Esophagus squamous epithelium (tissue), 5 donors: ENCODE data around the gene PHACTR3. TPM values are rescaled to one million over a fixed set of nuclear protein-coding genes. Genes with fewer than 3 reads are reported as not detected.
"Not testable (repeated sequence)": the region's sequence is repeated elsewhere in the genome, so short reads cannot be mapped to it uniquely, and the experiment has no call there.

Experiments
- DNase-seq: peaks from one replicate; lab custom pipeline; 2025; lab: John Stamatoyannopoulos, UW
- H3K27ac ChIP-seq, 4 donors: fragments of 200-600 bp; sonication (generic); one replicate each; pipeline ENCODE4 v1.5.1; 2016 to 2019; ENCODE audit warnings: mild to moderate bottlenecking in 1 of 4
- H3K27me3 ChIP-seq, 4 donors: fragments of 200-600 bp; sonication (generic); 1 replicate in 3 of 4; 2 replicates in 1 of 4; pipeline versions ENCODE4 v1.5.1 to v1.6.0; 2017 to 2021; ENCODE audit warnings: antibody characterized with exemption in 1 of 4
- H3K36me3 ChIP-seq, 3 donors: fragments of 200-600 bp; sonication (generic); one replicate each; pipeline ENCODE4 v1.5.1; 2016 to 2019
- H3K4me1 ChIP-seq, 3 donors: fragments of 200-600 bp; sonication (generic); one replicate each; pipeline ENCODE4 v1.5.1; 2017 to 2019
- H3K4me3 ChIP-seq, 4 donors: fragments of 200-600 bp; sonication (generic); 1 replicate in 3 of 4; 2 replicates in 1 of 4; pipeline ENCODE4 v1.5.1; 2016 to 2019; ENCODE audit warnings: mild to moderate bottlenecking in 2 of 4, moderate library complexity in 1 of 4
- H3K9me3 ChIP-seq, 3 donors: fragments of 200-600 bp; sonication (generic); one replicate each; pipeline ENCODE4 v1.5.1; 2016 to 2019
- CTCF ChIP-seq, 6 experiments: fragments of 450-650 bp in 4 of 6; fragments of 200-600 bp in 2 of 6; sonication (generic) in 2 of 6; IDR thresholded peaks; one replicate each; pipeline ENCODE4 v1.5.1; 2016 to 2019; ENCODE audit warnings: antibody characterized with exemption in 6 of 6, mild to moderate bottlenecking in 4 of 6, moderate library complexity in 4 of 6
- POLR2A ChIP-seq, 4 donors: fragments of 450-650 bp; IDR thresholded peaks; one replicate each; pipeline ENCODE4 v1.6.1; 2017; ENCODE audit warnings: antibody characterized with exemption in 4 of 4, mild to moderate bottlenecking in 4 of 4, moderate library complexity in 3 of 4
- WGBS, 2 donors: methylation state at CpG; one replicate each; pipeline ENCODE4 v1.1.5; 2018; 5-methylcytosine and 5-hydroxymethylcytosine counted together
- intact Hi-C: fragments of 100-400 bp; cut with DNase I; formaldehyde crosslinking; loops from one replicate; pipeline ENCODE4 v1.15.0; 2022
- total RNA-seq, 4 donors: library from RNA; depleted of rRNA; stranded (reverse); fragments of >200 nt; gene quantifications; one replicate each; pipeline ENCODE4 v1.1.0, GENCODE V29; 2016
- donor health status: DM: yes; HTN: yes; CAD: no.

PHACTR3 gene
- total RNA-seq, 4 donors from 2014 or later: 0.13 to 2.5 (median 0.32) TPM

GRCh38 chr20:59871096-59871495, 266.8 kb downstream of the PHACTR3 start:
- whole genome bisulfite sequencing, 2 donors: 68 to 77% methylated on average over 1 of the region's 1 CpG
- Histone ChIP-seq H3K4me3 (no peak overlapping the region), H3K27me3 (no peaks in the 10 kb centered on the region), H3K9me3 (no peaks in the 10 kb centered on the region), H3K27ac (no peak overlapping the region), H3K4me1 (no peaks in the 10 kb centered on the region), H3K36me3 (no peaks in the 10 kb centered on the region)
- intact Hi-C loops: no loop called here
- TF ChIP-seq POLR2A (IDR thresholded peaks at IDR 0.05) (no peak), CTCF (IDR thresholded peaks at IDR 0.05) (no peak)
- no peak for DNase-seq

GRCh38 chr20:59873409-59873808, 269.1 kb downstream of the PHACTR3 start:
- intact Hi-C loops: no loop called here
- Histone ChIP-seq H3K4me1 (no peaks in the 10 kb centered on the region), H3K27ac (no peak overlapping the region), H3K9me3 (no peaks in the 10 kb centered on the region), H3K4me3 (no peak overlapping the region), H3K36me3 (no peaks in the 10 kb centered on the region), H3K27me3 (no peaks in the 10 kb centered on the region)
- TF ChIP-seq CTCF (IDR thresholded peaks at IDR 0.05) (no peak), POLR2A (IDR thresholded peaks at IDR 0.05) (no peak)
- DNase-seq: no peak
- WGBS, 2 donors: 75 to 92% methylated on average over 1 of the region's 1 CpG

- TF ChIP-seq POLR2A (IDR thresholded peaks at IDR 0.05): no peak
- TF ChIP-seq CTCF (IDR thresholded peaks at IDR 0.05): no peak
- no peaks in the 10 kb centered on the region for H3K9me3 ChIP-seq
- H3K4me3 ChIP-seq: no peak overlapping the region
- WGBS, 2 donors: 85 to 97% methylated on average over 1 of the region's 1 CpG
- H3K4me1 ChIP-seq: no peaks in the 10 kb centered on the region
- H3K27ac ChIP-seq: no peak overlapping the region
- no peaks in the 10 kb centered on the region for H3K27me3 ChIP-seq
- DNase-seq: no peak
- intact Hi-C loops: no loop called here
- no peaks in the 10 kb centered on the region for H3K36me3 ChIP-seq
Observed at GRCh38 chr20:59880198-59880597, 275.9 kb downstream of the PHACTR3 start.

DNA sequence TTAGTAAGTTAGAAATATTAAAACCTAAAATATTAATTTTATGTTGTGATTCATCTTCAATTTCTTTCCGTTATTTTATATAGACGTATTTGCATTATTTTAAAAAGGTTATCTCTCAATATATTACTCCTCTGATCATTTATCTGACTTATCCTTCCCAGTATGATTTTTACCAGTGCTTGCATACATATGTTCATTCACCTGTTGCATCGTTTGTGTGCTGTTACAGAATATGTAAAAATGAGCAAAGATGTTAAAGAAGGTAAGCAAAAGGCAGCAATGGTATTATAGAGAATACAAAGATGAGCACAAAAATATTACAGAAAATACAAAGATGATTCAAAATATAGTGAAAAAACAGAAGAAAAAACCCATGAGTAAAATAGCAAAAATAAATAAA, 280.2 kb downstream of the PHACTR3 start:
- Histone ChIP-seq H3K4me3 (no peak overlapping the region), H3K36me3 (no peaks in the 10 kb centered on the region), H3K4me1 (no peaks in the 10 kb centered on the region), H3K27ac (no peak overlapping the region), H3K9me3 (no peaks in the 10 kb centered on the region), H3K27me3 (no peaks in the 10 kb centered on the region)
- WGBS, 2 donors: 87 to 88% methylated on average over 3 of the region's 3 CpGs
- TF ChIP-seq POLR2A (IDR thresholded peaks at IDR 0.05): no peak
- no peak for TF ChIP-seq CTCF (IDR thresholded peaks at IDR 0.05)
- DNase-seq: no peak
- intact Hi-C loops: no loop called here

- Histone ChIP-seq H3K4me3 (no peak overlapping the region), H3K9me3 (no peaks in the 10 kb centered on the region), H3K27me3 (no peaks in the 10 kb centered on the region), H3K36me3 (no peaks in the 10 kb centered on the region), H3K4me1 (no peaks in the 10 kb centered on the region), H3K27ac (no peak overlapping the region)
- WGBS, 2 donors: 88 to 93% methylated on average over 1 of the region's 1 CpG
- DNase-seq: no peak
- TF ChIP-seq POLR2A (IDR thresholded peaks at IDR 0.05) (no peak), CTCF (IDR thresholded peaks at IDR 0.05) (no peak)
- intact Hi-C loops: no loop called here
Observed at GRCh38 chr20:59888050-59888449, 283.7 kb downstream of the PHACTR3 start.

DNA sequence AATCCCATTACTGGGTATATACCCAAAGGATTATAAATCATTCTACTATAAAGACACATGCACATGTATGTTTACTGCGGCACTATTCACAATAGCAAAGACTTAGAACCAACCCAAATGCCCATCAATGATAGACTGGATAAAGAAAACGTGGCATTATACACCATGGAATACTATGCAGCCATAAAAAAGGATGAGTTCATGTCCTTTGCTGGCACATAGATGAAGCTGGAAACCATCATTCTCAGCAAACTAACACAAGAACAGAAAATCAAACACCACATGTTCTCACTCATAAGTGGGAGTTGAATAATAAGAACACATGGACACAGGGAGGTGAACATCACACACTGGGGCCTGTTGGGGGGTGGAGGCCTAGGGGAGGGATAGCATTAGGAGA, 285.7 kb downstream of the PHACTR3 start:
- H3K9me3 ChIP-seq, H3K36me3 ChIP-seq, DNase-seq, H3K4me1 ChIP-seq, intact Hi-C loops, H3K4me3 ChIP-seq, H3K27ac ChIP-seq, H3K27me3 ChIP-seq: not testable (repeated sequence)
- WGBS, 2 donors: 84 to 87% methylated on average over 2 of the region's 2 CpGs
